Iris pigment epithelial cell (primary cell): ENCODE results near the gene LRRC73.
"Not testable (repeated sequence)": the region's sequence is repeated elsewhere in the genome, so short reads cannot be mapped to it uniquely, and the experiment has no call there.

ENCODE experiments used
- DNase-seq: peaks from one replicate; pipeline ENCODE4 v3.0.0-alpha.2; 2011; ENCODE audit warnings: low read depth

LRRC73 gene

DNA sequence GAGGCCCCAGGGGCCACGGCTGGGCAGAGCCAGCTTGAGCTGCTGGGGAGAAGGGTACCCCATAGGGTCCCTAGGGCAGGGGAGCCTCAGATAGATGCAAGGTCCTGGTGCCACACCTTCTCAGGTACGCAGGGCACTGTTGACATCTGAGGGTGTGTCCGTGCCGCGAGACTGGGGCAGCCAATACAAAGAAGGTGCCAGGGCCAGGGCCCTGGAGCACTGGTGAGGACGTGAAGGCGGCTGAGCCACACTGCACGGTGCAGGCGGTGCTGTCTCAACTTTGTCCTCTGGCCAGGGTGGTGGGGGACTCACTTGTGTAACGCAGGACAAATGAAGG lies 649 bp upstream of the LRRC73 start:
- DNase-seq = no peak

DNA sequence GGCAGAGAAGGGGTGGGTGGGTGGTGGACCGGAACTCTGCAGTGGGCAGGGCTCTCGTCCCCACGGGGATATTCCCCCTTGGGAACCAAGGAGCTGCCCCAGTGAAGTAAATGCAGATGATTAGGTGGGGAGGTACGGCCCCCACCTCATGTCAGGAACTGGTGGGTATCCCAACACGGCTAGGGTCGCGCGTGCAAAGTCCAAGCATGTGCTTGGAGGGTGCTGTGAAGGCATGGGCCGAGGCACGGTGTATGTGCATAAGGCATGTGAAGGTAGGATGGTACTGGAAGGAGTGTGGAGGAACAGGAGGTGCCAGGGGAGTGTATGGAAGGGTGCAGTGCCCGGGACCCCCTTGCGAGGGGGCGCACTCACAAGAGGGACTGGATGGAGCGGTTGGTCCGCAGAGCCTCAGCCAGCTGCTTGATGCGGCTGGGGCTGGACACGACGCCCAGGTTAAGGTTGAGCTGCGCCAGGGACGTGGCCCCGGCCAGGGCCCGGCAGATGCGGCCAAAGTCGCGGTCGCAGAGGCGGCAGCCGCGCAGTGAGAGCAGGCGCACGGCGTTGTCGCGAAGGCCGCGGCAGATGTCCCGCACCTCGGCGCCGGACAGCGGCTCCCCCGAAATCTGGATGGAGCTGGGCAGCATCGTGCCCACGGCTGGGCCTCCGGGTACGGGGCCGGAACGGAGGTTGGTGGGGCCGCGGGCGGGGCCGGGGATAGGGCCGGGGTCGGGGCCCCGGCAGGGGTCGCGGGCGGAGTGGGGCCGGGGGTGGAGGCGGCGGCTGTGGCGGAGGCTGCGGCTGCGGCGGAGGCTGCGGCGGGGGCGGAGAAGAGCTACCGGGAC lies 783 bp downstream of the LRRC73 start:
- no peak for DNase-seq

DNA sequence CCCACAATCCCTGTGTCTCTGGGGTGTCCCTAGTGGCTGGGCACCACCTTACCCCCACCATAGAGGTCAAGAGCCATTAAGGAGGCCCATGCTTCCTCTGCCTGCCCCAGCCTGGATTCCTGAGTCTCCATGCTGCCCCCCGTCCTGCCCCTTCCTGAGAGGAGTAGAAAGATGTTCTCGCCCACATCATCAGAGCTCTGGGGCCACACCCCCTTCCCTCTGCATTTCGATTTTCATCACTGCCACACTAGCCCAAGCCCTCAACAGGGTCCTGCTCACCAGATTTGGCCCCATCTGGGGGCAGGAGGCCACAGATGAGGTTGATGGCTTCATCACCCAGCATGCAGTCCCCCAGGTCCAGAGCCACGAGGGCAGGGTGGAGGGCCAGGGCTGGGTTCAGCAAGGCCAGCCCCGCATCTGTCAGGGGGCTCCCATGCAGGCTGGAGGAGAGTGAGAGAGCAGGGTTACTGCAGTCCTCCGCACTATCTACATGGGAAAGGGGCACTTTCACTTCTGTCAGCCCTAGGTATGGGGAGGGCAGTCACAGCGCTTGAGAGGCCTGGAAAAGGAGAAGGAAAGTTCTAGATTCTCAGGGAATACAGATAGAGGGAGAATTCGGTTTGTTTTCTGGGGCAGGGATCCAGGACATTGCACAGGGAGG lies 1.5 kb downstream of the LRRC73 start:
- no peak for DNase-seq

DNA sequence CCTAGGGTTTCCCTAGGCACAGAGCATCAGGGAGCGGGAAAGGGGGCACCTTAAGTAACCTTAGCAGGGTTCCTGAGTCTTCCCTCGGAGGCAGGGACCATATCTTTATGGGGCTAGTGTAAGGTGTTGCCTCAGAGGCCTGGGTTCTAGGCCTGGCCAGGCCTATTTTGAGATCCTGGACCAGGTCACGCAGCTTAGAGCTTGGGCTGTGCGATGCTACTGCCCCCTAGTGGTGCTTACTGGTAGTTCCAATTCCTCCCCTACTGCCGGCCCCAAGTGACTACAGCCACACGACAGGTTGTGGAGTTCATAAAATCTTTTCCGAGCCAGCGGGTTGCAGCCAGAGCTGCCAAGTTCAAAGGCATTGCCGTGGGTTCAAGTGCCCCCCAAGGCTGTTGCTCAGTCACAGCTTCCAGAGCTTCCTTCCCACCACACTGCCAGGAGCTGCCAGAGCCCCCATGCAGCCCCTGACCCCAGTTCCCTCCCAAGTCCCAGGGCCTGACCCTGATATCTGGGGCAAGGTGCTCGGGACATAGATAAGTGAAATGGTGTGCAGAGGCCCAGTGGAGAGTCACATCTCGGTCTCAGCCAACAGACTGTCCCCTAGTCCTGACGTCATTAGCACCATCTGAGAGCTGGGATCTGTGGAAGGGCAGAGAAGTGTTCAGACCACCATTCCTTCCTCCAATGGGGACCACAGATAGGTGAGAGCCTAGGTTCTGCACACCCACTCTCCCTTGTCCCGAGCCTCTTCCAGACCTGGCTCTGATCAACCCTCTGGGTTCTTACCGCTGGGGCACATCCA lies 3.3 kb downstream of the LRRC73 start:
- peak; percentile 76 for DNase-seq

DNA sequence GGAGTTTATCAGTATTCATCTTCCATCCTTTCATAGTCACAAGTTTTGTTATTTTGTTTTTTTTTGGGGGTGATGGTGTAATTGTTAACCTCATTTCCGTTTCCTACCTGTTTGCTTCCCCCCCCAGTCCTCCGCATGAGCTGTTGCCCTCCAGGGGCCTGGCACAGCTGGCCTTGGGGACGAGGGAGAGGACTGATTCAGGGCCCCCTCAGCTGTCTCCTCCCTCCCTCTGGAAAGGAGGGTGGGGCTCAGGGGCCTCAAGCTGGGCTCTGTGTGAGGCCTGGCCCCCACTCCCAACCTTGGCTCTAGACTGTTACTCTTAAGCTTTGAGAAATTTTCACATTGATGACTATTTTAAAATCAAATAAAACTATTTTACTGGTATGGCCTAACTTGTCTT lies 4.0 kb downstream of the LRRC73 start:
- no peak for DNase-seq

DNA sequence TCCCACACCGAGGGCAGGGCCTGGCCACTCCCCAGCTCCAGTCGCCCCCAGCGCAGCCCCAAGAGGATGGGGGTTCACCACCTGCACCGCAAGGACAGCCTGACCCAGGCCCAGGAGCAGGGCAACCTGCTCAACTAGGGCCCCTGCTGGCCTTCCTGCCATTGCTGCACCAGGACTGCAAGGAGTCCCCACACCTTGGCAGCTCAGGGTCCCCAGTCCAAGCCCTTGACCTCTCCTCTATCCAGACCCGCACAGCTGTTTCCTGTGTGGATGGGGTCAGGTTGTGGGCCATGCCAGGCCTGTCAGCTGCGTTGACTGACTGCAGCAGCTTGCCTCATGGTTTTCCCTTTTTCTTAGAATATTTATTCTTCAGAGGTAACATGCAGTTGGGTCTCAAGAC lies 4.4 kb downstream of the LRRC73 start:
- no peak for DNase-seq

DNA sequence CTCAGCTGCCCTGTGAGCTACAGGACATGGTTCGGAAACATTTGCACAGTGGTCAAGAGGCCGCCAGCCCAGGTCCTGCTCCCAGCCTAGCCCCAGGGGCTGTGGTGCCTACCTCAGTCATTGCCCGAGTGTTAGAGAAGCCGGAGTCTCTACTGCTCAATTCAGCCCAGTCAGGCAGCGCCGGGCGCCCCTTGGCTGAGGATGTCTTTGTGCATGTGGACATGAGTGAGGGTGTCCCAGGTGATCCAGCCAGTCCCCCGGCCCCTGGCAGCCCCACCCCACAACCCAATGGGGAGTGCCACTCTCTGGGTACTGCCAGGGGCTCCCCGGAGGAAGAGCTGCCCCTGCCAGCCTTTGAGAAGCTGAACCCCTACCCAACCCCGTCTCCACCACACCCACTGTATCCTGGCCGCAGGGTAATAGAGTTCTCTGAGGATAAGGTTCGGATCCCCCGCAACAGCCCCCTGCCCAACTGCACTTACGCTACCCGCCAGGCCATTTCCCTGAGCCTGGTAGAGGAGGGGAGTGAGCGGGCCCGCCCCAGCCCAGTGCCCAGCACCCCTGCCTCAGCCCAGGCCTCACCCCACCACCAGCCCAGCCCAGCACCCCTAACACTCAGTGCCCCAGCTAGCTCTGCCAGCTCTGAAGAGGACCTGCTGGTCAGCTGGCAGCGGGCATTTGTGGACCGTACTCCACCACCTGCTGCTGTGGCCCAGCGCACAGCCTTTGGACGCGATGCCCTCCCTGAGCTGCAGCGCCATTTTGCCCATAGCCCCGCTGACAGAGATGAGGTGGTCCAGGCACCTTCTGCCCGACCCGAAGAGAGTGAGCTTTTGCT lies 5.2 kb downstream of the LRRC73 start:
- DNase-seq = no peak

DNA sequence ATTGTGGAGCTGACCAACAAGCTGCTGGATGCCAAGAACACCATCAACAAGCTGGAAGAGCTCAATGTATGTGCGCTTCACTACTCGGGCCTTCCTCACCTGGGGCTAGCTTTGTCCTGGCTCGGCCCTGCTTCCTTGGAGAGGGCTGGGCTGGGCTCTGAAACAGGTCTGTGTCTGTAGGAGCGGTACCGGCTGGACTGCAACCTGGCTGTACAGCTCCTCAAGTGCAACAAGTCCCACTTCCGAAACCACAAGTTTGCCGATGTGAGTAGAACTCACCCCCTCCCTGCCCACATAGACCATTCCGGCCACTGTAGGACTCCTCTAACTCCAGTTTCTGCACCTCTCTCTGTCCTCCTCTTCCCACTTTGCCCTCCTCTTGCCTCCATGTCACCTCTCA lies 6.7 kb downstream of the LRRC73 start:
- no peak for DNase-seq

DNA sequence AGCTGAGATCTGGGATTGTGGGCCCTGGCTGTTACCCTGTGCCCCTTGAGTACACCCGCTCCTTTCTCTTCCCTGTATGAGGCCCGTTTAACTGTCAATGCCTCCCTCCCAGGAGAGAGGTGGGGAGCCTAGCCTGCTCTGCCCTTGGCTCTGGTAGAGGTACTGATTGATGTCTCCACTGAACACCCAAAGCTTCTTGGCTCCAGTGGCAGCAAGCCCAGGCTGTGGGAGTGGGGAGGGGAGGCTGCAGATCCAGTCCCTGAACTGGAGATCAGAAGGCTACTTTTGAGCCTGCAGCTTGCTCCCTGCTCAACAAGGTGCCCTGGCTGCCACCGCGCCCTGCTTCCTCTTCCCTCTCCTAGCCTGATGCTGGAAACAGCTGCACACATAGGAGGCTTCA lies 7.5 kb downstream of the LRRC73 start:
- no peak for DNase-seq

DNA sequence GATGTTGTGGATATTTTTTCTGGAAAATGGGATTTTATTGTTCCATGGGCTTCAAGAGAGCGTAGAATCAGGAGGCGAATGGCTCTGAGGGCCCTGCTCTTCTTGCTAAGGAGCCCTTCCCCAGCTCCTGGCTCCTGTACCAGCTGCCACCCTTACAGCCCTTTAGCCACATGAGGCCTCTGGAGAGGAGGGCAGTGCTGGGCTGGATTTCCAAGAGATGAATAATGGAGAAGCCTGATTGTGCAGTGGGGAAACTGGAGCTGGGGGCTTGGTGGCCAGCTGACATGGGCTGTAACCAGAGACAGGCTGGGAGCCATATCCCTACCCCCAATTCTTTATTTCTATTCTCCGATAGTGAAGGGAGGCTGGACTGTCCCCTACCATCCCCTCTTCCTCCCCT lies 9.2 kb downstream of the LRRC73 start:
- DNase-seq = no peak

DNA sequence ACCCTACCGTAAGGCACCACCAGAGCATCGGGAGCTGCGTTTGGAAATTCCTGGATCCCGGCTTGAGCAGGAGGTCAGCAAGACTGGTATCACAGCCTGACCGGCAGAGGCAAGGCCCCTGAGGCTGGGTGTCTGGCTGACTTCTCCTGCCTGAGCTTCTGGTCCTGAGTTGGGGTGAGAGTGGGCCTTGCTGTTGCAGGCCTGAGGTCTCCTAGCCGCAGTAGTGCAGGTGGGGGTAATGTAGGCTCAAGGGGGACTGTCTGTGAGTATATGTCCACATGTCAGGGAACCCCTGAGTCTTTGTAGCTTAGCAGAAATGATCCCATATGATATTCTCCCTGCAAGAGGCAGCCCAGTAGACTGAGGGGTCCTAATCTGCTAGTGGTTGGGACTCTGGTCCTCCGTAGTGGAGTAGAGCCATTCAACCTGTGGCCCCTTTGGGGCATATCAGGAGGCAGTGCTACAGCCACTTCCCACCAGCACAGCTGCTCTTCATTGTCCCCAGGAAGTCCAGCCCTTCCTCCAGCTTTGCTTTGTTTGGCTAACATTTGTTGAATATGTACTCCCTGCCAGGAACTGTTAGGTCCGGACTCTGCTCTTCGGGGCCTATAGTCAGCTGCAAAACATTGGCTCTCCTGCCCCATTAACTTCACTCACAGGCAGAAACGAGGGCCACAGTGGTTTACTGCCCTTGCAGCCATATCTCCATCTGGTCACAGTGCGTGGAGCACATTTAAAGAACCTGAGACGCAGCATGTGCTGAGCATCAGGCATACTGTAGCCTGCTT lies 10.9 kb downstream of the LRRC73 start:
- no peak for DNase-seq

DNA sequence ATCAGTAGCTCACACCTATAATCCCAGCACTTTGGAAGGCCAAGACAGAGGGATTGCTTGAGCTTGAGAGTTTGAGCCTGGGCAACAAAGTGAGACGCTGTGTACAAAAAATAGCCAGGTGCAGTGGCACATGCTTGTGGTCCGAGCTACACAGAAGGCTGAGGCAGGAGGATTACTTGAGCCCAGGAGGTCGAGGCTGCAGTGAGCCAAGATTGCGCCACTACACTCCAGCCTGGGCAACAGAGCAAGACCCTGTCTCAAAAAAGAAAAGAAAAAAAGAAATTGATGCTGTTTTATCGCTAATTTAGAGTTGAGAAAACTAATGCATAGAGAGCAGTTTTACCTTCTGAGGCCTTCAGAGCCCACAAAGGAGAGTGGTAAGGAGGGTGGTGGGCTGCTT lies 11.9 kb downstream of the LRRC73 start:
- not testable (repeated sequence) for DNase-seq

DNA sequence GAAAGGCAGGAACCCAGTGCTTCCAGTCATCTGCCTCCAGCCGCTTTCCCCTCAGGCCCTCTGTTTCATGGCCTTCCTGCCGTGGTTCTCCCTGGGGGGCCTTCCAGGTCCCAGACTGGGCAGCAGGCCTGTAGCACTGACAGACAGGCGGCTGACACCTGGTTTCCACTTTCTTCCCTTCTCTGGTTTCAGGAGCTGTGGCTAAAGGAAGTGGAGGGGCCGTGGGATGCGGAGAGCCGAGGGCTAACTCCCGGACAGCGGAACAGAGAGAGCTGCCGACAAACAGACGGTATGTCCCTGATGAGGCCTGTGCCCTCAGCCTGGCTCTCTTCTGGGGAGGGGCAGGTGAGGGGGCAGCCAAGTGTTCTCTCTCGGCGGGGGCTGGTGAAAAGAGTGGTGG lies 12.5 kb downstream of the LRRC73 start:
- DNase-seq = no peak

DNA sequence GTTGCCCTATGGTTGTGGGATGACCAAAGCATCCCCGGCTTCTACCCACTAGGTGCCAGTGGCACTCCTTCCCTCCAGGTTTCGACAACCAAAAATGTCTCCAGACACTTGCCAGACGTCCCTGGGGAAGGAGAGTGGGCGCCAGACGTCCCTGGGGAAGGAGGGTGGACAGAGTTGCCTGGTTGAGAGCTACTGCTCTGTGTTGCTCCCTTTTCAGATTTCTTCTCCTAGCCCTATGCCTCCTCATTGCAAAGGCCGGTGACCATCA lies 13.1 kb downstream of the LRRC73 start:
- DNase-seq = no peak

DNA sequence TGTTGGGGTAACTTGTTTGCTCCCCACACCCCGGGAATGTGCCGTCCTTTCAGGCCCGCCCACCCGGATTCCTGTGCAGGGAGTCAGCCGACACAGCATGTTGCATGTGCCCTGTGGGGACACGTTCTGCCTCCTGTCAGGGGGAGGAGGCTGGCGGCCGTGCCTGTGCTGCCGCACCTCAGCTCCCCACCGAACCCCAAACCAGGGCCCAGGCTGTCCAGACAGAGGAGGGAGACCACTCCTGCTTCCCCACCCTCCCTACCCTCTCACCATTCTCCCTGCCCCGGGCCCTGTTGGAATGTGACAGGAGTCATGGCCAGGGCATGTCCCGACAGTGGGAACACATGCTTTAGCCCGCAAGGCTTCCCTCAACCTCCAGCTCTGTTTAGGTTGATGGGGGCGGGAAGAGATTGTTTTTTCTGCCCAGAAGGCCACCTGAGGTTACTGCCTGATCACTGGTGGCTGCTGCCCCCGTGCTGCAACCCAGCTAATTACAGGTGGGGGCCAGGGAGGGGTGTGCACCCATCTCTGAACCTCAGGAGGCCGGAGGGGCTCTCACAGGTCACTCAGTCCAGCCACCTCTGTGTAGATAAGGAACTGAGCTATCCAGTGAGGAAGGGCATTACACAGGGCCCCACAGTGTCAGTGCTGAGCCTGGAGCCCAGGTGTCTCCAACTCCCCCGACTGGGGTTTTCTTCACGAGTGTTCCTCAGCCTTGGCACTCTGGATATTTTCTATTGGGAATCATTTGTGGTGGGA lies 13.6 kb downstream of the LRRC73 start:
- peak; percentile 67 for DNase-seq

DNA sequence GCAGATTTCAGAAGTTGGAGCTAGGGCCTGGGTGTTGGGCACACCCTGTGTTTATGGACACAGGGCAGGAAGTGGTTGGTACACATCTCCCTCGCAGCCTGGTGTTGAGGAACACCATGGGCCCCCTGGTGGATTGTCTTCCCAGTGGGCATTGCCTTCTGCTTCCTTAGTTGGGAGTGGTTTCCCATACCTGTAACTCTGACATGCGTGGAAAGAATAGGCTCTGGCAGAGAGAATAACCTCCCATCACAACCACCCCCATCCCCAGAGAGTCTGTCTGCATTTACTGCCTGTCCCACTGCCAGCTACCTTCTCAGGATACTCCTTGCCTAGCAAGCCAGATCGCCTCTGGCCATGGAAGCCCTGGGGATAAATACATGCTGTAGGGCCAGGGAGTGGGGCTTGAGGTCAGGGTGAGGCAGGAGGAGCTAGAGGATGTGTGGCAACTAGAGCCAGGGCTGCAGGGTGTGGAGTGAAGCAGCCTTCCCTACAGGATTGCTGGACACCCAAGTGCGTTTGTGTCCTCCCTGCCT lies 14.7 kb downstream of the LRRC73 start:
- no peak for DNase-seq

DNA sequence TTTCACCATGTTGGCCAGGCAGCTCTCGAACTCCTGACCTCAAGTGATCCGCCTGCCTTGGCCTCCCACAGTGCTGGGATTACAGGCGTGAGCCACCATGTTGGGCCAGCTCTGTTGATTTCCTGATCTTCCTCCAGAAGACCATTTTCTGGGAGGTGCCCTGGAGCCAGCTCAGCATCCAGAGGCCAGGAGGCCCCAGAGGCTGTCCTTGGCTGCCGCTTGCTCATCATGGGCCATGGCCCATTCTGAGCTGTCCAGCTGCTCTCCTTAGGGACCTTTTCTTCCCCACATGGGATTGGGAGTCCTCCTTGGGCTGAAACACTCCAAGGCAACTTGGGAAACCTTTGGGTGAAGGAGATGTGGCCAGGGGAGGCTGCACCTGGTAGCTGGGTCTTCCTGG lies 15.4 kb downstream of the LRRC73 start:
- DNase-seq = no peak

DNA sequence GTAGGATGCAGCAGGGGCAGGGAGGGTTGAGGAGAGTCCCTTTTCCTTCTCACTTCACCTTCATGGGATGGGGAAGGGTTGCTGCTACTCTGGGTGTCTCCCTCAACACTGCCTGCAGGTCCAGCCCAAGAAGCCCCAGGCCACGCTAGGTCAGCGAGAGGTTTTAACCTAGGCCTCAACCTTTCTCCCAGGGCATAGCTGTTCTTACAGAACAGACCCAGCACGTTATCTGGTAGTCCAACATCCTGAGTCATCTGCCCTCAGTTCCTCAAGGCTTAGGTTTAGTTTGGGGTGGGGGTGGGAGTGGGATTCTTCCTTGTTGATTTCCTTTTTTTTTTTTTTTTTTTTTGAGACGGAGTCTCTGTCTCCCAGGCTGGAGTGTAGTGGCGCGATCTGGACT lies 15.8 kb downstream of the LRRC73 start:
- no peak for DNase-seq

DNA sequence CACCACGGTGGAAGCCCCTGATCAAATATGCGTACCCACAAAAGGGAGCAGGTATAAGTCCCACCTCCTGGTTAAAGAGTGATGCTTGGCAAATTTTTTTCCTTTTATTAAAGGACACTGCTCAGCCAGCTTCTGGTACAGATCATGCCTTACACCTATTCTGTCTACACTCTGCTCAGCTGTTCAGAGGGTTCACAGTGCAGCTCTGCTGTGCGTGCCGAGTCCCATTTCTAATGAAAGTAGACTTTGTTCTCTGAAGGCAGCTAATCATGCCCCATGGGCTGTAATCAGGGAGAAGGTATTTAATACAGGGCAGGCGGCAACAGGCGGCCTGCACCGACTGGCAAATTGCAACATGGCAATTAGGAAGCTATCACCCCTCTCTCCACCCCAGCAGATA lies 16.3 kb downstream of the LRRC73 start:
- no peak for DNase-seq

DNA sequence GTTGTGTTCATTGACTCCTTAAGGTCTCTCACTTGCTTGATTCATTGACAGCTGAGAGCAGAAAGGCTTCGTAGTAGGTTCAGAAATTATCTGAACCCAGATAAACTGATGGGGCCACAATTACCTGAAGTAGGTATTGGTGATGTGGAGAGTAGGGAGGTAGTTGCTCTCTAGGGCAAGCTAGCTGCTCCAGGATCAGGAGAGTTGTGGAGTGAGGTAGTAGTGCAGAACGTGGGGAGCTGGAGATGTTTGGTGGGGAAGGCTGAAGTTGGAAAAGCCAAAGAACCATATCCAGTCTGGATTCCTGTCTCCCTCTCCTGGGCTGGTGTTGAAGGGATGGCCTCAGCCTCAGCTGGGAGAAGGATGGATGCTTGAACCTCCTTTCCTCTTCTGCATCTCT lies 16.9 kb downstream of the LRRC73 start:
- no peak for DNase-seq

DNA sequence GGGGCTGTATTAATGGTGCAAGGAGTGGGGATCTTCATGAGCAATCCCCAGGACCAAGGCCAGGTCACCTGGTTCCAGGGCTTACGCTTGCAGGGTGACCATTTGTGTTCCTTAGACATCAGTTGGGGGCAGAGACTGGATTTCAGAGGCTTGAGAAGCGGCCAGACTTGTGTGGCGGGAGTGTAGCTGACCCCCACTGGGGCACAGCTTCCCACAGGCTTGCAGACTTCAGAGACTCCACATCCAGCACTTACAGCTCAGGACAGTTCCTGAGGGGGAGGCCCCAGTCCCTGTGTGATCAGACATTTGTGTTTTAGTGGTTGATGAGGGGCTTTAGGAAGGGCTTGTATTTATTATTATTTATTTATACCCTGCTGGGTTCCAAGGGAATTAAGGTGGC lies 17.5 kb downstream of the LRRC73 start:
- DNase-seq = peak; percentile 37
